Panc1 (cell line): ENCODE measurements around the gene DNAI2. TPM values are rescaled to one million over a fixed set of nuclear protein-coding genes. Genes with fewer than 3 reads are reported as not detected.

Experiments
- ATAC-seq: fragments of 200-7000 bp; cut with Tn5 transposase; 2 replicates; pipeline ENCODE4 v1.9.1; 2020; ENCODE audit warnings: mild to moderate bottlenecking, moderate library complexity
- BruUV-seq: library from RNA; stranded (reverse); fragments of 400-500 nt; replicated peaks from 2 replicates; lab custom pipeline; 2021; lab: Mats Ljungman, UMichigan
- CTCF ChIA-PET: fragments of 300-600 bp; sonication (Branson Sonifier 250); formaldehyde crosslinking; loops from one replicate; lab custom pipeline; 2022; ENCODE audit warnings: antibody characterized with exemption; lab: Charles Lee
- POLR2A ChIA-PET: fragments of 300-600 bp; sonication (Branson Sonifier 250); formaldehyde crosslinking; loops from one replicate; lab custom pipeline; 2022; ENCODE audit warnings: antibody characterized with exemption; lab: Charles Lee
- DNase-seq: peaks from one replicate; pipeline ENCODE4 v3.0.0-alpha.2; 2010; ENCODE audit warnings: low read depth, low spot score
- H3K27ac ChIP-seq: 2 replicates; pipeline ENCODE4 v1.5.1; 2011; ENCODE audit warnings: mild to moderate bottlenecking, low read length, inconsistent platforms
- H3K27me3 ChIP-seq: fragments of 200-500 bp; sonication (Bioruptor generic); 2 replicates; pipeline ENCODE4 v1.6.0; 2014; ENCODE audit warnings: low read length, inconsistent platforms; ENCODE audit not compliant: control insufficient read depth, insufficient read depth
- H3K36me3 ChIP-seq: fragments of 200-500 bp; sonication (Bioruptor generic); 2 replicates; pipeline ENCODE4 v1.5.1; 2014; ENCODE audit warnings: inconsistent platforms, mild to moderate bottlenecking, low read length, moderate library complexity; ENCODE audit not compliant: control insufficient read depth, insufficient read depth
- H3K4me1 ChIP-seq: 2 replicates; pipeline ENCODE4 v1.5.1; 2011; ENCODE audit warnings: inconsistent platforms, mild to moderate bottlenecking, low read length, moderate library complexity; ENCODE audit not compliant: control insufficient read depth, insufficient read depth
- H3K4me3 ChIP-seq, 2 experiments: 2 replicates each; pipeline ENCODE4 v1.5.1; 2011 to 2012; ENCODE audit warnings: low read depth in 2 of 2, low read length in 2 of 2, mild to moderate bottlenecking in 2 of 2, inconsistent platforms in 1 of 2, moderate library complexity in 1 of 2
- H3K9me3 ChIP-seq: fragments of 200-500 bp; sonication (Bioruptor generic); 2 replicates; pipeline ENCODE4 v1.5.1; 2014; ENCODE audit warnings: low read depth, mild to moderate bottlenecking, inconsistent platforms, low read length, moderate library complexity; ENCODE audit not compliant: control insufficient read depth, insufficient read depth
- POLR2AphosphoS5 ChIP-seq: IDR thresholded peaks from 2 replicates; pipeline ENCODE4 v1.6.1; 2012; ENCODE audit warnings: mild to moderate bottlenecking, low read depth, low read length, moderate library complexity
- REST ChIP-seq, 2 experiments: IDR thresholded peaks; 2 replicates each; pipeline ENCODE4 v1.6.1; 2011 to 2012; ENCODE audit warnings: low read depth in 2 of 2, control low read depth in 1 of 2, low read length in 1 of 2, mild to moderate bottlenecking in 1 of 2, moderate library complexity in 1 of 2; ENCODE audit not compliant: insufficient read depth in 1 of 2
- SIN3A ChIP-seq: IDR thresholded peaks from 2 replicates; pipeline ENCODE4 v1.6.1; 2012; ENCODE audit warnings: low read depth, mild to moderate bottlenecking, low read length, moderate library complexity, borderline replicate concordance; ENCODE audit not compliant: insufficient read depth
- TCF7L2 ChIP-seq: IDR thresholded peaks from 2 replicates; pipeline ENCODE4 v1.6.1; 2011; ENCODE audit warnings: mild to moderate bottlenecking, low read depth, low read length, inconsistent platforms
- in situ Hi-C: cut with HindIII; loops from 2 replicates; pipeline ENCODE4 v1.10.0; 2016; ENCODE audit warnings: low sequenced_read_pairs, low pct_unique_long_range_greater_than_20kb
- intact Hi-C: fragments of 100-400 bp; cut with micrococcal nuclease; formaldehyde crosslinking; loops from one replicate; pipeline ENCODE4 v1.10.0; 2022; ENCODE audit not compliant: unreplicated experiment
- total RNA-seq: library from RNA; stranded (reverse); gene quantifications from one replicate; pipeline ENCODE4 v1.2.1, GENCODE V29; 2021; ENCODE audit not compliant: unreplicated experiment
- TF ChIP-seq, protein P1 (sequence below): fragments of 450-650 bp; IDR thresholded peaks from 2 replicates; pipeline ENCODE4 v1.5.1; 2017; ENCODE audit warnings: mild to moderate bottlenecking

The DNAI2 gene
- total RNA-seq, 1 experiment from 2014 or later: not detected

GRCh38 chr17:74336307-74336706 lies 62.3 kb downstream of the DNAI2 start:
- no TSS peak for BruUV-seq

GRCh38 chr17:74337834-74338500 lies 63.9 kb downstream of the DNAI2 start:
- Histone ChIP-seq H3K36me3 (no peaks in the 10 kb centered on the region), H3K9me3 (no peaks in the 10 kb centered on the region), H3K27ac (no peak overlapping the region), H3K27me3 (no peaks in the 10 kb centered on the region; the same call in 1 of the 2 replicates), H3K4me3 (no peak overlapping the region), H3K4me1 (no peaks in the 10 kb centered on the region)
- ATAC-seq (no peak), DNase-seq (no peak)
- TF ChIP-seq POLR2AphosphoS5 (no peak), SIN3A (no peak), TCF7L2 (no peak), REST (IDR thresholded peaks at IDR 0.05; ENCODE audit: insufficient read depth in 1 of 2, low read depth in 2 of 2, low read length in 1 of 2) (no peak)
- TF ChIP-seq, protein P1, sequence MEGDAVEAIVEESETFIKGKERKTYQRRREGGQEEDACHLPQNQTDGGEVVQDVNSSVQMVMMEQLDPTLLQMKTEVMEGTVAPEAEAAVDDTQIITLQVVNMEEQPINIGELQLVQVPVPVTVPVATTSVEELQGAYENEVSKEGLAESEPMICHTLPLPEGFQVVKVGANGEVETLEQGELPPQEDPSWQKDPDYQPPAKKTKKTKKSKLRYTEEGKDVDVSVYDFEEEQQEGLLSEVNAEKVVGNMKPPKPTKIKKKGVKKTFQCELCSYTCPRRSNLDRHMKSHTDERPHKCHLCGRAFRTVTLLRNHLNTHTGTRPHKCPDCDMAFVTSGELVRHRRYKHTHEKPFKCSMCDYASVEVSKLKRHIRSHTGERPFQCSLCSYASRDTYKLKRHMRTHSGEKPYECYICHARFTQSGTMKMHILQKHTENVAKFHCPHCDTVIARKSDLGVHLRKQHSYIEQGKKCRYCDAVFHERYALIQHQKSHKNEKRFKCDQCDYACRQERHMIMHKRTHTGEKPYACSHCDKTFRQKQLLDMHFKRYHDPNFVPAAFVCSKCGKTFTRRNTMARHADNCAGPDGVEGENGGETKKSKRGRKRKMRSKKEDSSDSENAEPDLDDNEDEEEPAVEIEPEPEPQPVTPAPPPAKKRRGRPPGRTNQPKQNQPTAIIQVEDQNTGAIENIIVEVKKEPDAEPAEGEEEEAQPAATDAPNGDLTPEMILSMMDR: no peak
- no TSS peak for BruUV-seq
- intact Hi-C loops: no loop called here
- ChIA-PET CTCF (no interaction called here), POLR2A (no interaction called here)
- in situ Hi-C loops: no loop called here

More at GRCh38 chr17:74336307-74336706, 62.3 kb downstream of the DNAI2 start:
- in situ Hi-C loops (no loop called here), intact Hi-C loops (no loop called here)
- Histone ChIP-seq H3K4me1 (no peaks in the 10 kb centered on the region), H3K27me3 (no peaks in the 10 kb centered on the region; the same call in 1 of the 2 replicates), H3K4me3 (no peak overlapping the region), H3K36me3 (no peaks in the 10 kb centered on the region), H3K27ac (no peak overlapping the region), H3K9me3 (no peaks in the 10 kb centered on the region)
- TF ChIP-seq REST (IDR thresholded peaks at IDR 0.05; ENCODE audit: insufficient read depth in 1 of 2, low read depth in 2 of 2, low read length in 1 of 2): no peak
- TF ChIP-seq, protein P1: no peak
- TF ChIP-seq SIN3A: no peak
- no peak for TF ChIP-seq TCF7L2
- no peak for TF ChIP-seq POLR2AphosphoS5
- ATAC-seq (no peak), DNase-seq (no peak)
- ChIA-PET POLR2A (no interaction called here), CTCF (interaction anchor here (0.7 kb wide), 1 partner anchor 26 kb away, joined by 3 read pairs; no protein-coding TSS in a partner anchor)
